Ovary (tissue), 3 donors: ENCODE measurements around the gene FMNL2.

ENCODE experiments used
- CTCF ChIP-seq, 3 donors: fragments of 450-650 bp in 2 of 3; fragments of 200-600 bp in 1 of 3; IDR thresholded peaks; one replicate each; pipeline versions ENCODE4 v1.5.1 to v1.8.0; 2016 to 2022; ENCODE audit warnings: antibody characterized with exemption in 3 of 3, mild to moderate bottlenecking in 1 of 3
- EP300 ChIP-seq: sonication (generic); formaldehyde crosslinking; IDR thresholded peaks from one replicate; pipeline ENCODE4 v1.6.1; 2017; ENCODE audit warnings: antibody characterized with exemption
- POLR2A ChIP-seq: fragments of 450-650 bp; IDR thresholded peaks from one replicate; pipeline ENCODE4 v1.6.1; 2017; ENCODE audit warnings: antibody characterized with exemption, mild to moderate bottlenecking, moderate library complexity
- donor health status: DM: no; HTN: no; CAD: no.

GRCh38 chr2:152434395-152435182 lies 99.6 kb downstream of the FMNL2 start:
- TF ChIP-seq POLR2A: no peak
- TF ChIP-seq CTCF (IDR thresholded peaks at IDR 0.05): no peak
- TF ChIP-seq EP300: no peak
